PC-9 (cell line): ENCODE results near the gene FAM149A.

Experiments
- CTCF ChIP-seq: fragments of 200-600 bp; sonication (generic); conservative IDR thresholded peaks from 2 replicates; pipeline ENCODE4 v1.6.1; 2017; ENCODE audit warnings: mixed run types, antibody characterized with exemption, mild to moderate bottlenecking, moderate library complexity
- EZH2 ChIP-seq: fragments of 200-600 bp; sonication (generic); IDR thresholded peaks from 2 replicates; pipeline ENCODE4 v1.8.0; 2017; ENCODE audit warnings: antibody characterized with exemption, low read depth

- no peak for TF ChIP-seq CTCF
- TF ChIP-seq EZH2 = no peak
Measured at GRCh38 chr4:186067757-186068385, 36.6 kb upstream of the FAM149A start.
